GM21723 (cell line): ENCODE measurements around the gene EYS.

ENCODE experiments used
- ATAC-seq: cut with Tn5 transposase; IDR thresholded peaks from one replicate; pipeline ENCODE4 v1.9.1; 2021; ENCODE audit warnings: mild to moderate bottlenecking, moderate library complexity; ENCODE audit not compliant: unreplicated experiment

Gene EYS

DNA sequence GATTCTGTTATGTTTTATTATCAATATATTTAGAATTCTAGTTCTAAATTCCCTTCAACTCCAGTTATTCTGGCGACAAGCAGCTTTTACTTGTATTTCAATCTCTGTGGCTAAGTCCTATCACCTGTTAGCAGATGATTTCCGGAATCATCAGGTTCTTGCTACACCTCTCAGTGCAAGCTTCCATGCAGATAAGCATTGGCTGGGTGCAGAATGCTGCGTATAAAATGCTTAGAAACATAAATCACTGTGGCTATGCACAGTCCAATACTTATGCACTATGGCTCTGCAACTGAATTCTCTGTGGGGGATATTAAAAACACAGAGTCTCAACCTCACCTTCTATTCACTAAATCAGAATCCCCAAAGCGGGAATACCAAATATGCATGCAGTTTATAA, 720.0 kb downstream of the EYS start:
- no peak for ATAC-seq

DNA sequence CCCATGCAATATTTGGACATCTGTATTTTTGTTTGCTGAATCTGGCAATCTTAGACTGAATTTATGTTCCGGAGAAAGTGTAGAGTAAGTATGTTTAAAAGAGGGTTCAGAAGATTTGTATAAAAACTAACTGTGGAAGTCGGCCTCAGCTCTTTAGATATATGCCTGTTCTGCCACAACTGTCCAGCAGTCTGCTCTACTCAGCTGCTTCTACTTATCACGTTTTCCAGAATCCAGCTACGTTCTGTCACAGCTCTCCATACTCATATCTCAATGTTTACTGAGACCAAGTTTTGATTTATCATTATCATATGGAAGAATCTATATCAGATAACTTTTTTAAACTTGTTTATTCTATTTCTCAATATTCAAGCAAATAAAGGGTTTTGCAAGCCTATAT, 721.3 kb downstream of the EYS start:
- no peak for ATAC-seq

DNA sequence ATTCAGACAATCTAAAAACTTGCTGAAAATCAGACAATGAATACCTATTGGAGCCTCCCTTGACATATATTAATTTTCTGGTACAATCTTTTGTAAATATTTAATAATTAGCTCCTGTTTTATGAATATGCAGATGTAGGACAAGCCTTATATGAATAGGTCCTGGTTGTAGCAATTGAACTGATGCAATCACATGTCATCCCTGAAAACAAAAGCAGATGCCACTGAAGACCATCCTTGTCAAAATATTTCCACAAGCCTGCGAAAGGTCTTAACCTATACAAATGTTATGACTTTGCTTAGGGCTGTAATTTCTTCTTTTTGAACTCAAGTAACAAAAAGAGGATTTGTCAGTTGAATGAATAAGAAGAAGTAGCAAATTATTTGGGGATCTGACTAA, 722.1 kb downstream of the EYS start:
- ATAC-seq, result no peak

DNA sequence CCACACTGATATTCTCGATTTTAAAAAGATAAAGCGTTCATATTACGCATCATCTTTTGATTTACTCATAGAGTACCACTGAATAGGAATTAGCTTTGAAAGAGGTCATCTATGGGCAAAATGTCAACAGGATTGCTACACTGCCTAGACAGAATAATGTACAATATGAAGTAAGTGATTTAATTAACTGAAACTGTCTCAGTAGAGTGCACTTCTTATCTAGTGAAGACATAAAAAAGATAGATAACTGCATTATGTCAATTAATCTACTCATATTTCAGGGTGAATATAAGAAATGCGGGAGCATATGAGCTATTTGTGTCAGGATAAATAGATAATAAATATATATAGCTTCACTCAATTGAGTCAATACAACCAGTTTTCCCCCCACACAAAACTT, 723.9 kb downstream of the EYS start:
- no peak for ATAC-seq

DNA sequence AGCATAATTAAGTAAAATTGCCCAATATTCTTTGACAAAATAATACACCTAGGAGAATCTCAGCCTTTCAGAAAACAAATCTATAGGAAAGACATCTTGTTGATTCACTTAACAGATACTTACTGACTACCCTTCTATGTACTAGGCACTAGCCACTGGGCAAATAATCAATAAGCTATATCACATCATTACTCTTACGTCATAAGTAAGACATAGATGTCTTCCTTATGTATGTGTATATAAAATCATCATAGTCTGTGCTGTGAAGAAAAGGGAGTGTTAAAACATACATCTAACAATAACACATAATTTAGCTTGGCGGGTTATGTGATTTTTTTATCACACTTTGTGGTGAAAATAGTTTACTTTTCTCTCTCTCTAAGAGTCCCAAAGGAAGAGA, 733.9 kb downstream of the EYS start:
- no peak for ATAC-seq

DNA sequence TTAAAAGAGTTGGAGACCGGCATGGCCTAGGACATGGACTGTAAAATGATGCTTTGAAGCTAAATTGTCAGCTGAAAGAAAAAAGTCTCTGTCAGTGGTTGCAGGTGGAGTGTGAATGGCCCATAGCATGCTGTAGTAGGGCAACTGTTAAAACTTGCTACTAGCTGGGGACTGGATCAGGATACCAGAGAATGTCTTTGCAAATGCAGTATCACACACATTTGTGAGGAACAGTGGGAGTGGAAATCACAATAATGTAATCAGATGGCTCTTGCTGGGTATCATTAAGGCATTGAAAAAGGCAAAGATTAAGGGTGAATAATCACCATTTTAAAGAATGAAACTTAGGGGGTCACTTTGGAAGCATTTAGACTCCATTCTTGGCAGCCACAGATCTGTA, 737.9 kb downstream of the EYS start:
- ATAC-seq, result no peak

DNA sequence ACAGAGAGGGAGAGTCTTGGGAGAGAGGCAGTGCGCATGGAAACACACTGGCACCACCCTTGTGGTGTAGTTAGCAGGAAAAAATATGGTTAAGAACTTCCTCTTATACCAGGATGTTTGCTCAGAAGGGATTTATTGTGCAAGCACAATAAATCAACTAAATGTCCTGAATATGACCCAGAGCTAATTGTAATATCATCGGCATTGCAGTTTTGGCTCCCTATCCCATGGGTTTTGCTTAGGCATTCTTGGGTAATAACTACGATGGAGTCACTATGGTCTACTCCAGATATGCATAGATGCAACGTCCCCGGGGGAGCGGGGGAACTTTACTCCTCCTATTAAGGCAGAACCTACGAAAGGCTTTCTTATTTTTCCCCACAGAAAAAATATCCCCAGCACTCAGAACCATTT, 751.6 kb downstream of the EYS start:
- no peak for ATAC-seq

DNA sequence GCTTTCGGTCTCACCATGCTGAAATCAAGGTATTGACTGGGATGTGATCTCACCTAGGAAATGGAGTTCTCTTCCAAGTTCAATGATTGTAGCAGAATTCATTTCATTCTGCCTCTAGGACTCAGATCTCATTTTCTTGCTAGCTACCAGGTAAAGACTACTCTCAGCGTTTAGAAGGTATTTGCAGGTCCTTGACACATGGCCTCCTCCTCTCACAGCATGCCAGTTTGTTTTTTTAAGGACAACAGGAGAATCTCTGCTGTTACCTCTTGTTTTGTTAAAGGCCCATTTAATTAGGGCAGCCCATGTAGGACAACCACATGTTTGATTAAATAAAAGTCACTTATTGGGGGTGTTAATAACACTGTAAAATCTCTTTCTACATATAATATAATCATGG, 757.8 kb downstream of the EYS start:
- no peak for ATAC-seq

DNA sequence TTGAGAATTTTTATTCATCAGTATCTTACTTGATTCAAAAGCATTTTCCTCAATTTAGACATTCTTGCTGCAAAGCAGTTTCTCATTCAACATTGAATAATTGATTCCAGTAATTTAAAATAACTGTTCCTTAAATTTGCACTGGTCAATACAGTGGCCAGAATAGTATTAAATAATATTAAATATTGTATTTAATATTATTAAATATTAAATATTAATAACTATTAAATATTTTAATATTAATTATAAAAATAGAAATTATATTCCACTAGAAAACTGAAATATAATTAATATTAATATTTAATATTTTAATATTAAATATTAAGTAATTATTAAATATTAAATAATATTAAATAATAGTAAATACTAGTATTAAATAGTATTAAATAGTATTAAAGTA, 758.8 kb downstream of the EYS start:
- ATAC-seq, result no peak

DNA sequence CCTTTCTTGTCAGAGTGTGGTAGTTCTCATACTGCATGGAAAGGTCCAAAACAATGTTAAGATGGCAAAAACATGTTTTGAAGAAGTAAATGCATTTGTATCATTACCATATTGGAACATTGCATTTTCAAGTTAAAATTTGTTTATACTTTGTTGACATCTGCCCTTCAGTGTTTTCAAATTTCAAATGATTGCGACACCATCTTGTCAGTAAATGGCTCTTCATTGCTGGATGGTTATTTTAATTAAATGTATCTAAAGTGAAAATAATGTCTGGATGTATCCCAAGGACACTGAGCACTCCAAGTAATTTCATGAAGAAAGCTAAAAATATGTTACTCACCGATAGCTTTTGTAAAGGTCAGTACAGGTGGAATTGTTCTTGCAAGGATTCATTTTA, 761.6 kb downstream of the EYS start:
- ATAC-seq, result no peak

DNA sequence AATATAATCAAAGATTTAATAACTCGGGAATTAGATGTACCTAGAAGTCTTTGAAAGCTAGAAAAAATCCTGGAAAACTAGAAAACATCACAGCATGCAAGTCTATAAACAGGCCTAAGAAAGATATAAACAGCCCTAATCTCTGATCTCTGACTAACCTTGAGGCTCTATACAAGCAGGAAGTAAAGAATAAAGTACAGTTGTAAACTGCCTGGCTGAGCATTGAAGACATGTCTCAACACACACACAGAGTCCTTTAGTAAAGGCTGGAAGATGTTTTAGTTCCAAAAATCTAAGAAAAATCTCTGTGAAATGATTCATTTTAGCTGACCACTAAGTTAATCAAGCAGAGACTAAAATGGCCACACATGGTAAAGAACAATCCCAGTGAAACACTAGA, 774.5 kb downstream of the EYS start:
- ATAC-seq, result no peak

DNA sequence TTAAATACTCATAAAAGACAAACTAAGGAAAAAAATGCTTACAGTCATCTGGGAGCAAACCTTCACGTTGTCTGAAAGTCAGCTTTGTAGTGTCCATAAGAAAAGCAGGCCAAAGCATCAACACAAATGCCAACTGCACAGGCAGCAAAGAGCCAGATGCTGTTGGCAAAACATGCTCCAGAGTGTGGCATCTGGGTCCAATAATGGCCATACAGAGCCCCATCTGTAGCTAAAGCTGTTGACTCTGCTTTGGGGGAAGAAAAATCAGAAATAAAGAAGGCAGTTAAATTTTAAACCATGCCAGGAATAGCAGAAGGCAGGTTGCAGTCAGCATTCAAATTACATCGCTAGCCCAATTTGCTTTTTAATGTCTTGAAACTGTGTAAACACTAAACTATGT, 776.3 kb downstream of the EYS start:
- no peak for ATAC-seq

DNA sequence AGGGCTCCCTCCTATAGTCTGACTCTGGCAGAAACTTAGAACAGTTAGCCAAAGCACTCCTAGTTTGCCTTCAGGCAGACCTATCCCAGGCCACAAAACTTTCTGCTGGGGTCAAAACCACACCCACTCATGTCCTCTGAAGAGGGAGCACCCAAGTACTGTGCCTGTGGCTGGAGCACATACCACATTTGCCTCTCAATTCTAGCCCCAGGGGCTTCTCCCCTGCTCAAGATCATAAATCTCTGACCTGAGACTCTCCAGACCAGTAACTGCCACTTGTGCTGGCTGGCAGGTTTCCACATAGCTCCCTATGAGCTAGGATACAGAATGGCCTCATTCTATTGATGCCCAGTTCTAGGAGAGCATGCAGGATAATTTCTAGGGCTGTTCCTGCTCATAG, 781.0 kb downstream of the EYS start:
- no peak for ATAC-seq

DNA sequence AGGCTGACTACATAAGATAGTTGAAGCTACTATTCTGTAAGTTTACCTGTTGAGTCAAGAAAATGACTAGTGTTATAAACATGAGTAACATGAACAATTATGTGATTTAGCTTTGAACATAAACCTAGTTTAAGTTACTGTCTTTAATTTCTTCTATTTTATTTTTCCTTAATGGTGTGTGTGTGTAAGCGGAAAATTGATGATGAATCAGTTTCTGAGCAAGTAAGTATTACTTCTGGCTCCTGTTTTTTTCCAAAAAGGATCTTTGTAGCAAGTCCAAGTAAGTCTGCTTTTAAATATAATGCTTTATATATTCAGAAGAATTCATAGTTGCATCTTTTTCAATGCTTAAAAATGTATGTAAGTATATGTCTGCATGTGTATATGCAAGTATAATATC, 786.8 kb downstream of the EYS start:
- ATAC-seq, result no peak

DNA sequence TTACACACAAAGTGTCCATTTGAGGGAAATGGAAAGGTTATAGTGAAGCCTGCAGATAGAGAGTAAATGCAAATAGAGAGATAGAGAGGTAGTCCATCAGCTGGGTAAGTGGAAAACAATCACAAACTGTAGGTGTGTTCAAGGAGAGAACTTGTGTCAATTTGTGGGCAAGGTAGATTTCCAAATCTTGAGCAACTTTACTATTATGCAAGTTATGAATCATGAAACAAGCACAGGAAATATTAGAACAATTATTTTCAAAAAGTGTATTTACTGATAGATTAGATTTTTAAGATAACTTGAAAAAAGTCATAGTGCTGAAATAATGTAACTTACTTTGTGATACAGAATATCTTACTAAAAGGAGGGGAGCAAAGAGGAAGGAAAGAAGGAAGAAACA, 792.9 kb downstream of the EYS start:
- no peak for ATAC-seq

DNA sequence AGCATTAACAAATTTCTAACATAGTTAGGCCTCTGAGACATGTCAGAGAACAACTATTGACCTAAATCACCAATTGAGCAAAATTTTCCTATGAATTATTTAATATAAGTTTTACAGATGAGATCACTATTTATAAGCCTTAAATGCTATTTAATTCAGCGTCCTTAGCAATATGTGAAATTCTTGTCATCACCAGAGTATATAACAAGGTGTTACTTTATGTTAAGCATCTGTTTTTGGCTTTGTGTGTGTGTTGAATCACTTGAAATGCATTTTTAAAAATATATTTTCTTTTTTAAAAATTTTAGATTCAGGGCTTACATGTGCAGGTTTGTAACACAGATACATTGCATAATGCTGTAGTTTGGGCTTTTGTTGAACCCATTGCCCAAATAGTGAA, 794.1 kb downstream of the EYS start:
- ATAC-seq, result no peak

DNA sequence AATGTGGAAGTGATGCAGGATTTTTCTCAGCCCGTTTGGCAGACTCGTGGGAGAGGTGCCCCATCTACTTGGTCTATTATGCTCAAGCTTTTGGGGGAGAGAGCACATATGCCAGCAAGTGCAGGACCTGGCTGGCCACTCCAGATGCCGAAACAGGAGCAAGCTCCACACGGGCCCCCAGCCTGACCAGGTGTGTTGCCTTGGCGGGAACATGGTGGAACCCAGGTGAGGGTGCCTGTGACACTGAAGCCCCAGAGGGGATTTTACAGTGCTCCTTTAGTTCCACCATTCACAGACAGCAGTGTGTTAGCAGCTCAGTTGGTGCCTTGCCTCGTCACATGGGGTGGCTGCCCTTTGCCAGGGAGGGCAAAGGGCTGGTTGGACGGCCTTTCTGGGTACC, 798.9 kb downstream of the EYS start:
- ATAC-seq, result no peak

DNA sequence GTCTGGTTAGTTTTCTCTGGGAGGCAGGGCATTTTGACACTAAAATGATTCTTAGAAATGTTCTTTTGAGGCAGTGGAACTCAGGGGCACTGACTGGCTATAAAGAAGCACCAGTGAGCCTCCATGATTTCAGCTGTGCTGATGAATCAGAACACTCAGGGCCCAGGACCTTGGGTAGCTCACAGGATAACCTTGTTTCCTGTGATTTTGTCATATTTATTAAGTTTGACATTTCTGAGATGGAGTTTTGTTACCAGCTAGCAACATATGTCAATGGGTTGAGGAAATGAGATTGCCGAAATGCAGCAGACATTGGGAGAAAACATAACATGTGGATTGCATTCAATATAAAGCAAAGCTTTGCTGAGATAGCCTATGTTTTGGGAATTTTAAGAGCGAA, 802.4 kb downstream of the EYS start:
- ATAC-seq, result no peak

DNA sequence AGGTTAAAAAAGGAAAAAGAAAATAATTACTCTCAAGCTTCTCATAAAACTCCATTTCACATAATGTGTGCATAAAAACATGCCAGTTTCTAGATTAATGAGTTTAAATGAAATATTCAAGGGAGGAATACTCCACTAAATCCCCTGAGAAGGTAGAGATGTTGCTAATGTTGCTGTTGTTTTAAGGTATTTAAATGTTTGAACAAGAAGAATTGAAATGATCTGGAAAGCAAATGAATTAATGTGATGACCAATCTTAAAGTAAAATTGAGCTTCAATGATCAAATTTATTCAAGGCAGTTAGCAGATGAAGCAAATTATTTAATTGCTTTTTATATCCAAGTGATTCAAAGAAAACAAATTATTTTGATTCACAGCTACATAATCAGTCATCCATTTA, 804.4 kb downstream of the EYS start:
- ATAC-seq, result no peak

DNA sequence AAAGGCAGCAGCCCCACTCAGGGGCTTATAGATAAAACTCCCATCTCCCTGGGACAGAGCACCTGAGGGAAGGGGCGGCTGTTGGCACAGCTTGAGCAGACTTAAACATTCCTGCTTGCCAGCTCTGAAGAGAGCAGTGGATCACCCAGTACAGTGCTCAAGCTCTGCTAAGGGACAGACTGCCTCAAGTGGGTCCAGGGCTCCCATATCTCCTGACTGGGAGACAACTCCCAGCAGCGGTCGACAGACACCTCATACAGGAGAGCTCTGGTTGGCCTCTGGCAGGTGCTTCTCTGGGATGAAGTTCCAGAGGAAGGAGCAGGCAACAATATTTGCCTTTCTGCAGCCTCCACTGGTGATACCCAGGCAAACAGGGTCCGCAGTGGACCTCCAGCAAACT, 810.1 kb downstream of the EYS start:
- no peak for ATAC-seq

DNA sequence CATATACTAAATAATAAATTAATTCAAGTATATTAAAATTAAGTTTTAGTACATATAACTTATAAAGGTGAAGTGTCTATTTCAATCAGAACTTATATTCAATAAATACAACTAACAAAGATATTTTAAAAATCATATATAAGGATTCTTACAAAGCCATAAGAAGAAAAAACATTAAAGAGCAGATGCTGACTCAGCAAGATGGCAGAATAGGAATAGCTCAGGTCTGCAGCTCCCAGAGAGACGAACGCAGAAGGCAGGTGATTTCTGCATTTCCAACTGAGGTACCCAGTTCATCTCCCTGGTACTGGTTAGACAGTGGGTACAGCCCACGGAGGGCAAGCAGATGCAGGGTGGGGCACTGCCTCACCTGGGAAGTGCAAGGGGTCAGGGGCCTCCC, 811.1 kb downstream of the EYS start:
- ATAC-seq, result no peak

DNA sequence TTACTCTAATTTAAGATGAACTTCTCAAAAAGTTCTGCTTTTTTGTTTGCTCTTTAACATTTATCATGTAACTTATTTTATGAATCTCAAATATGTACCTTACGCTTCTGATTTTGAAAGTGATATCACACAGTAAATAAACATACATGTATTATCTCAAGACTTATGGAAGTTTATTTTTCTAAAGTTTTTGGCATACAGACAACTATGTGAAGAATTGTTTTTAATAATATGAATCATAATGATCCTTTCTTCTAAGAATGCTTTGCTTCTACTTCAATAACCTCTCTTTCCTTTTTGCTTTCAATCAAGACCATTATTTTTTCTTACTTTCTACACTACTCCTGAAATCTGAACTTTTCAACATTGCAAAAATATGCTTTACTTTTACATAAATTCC, 816.4 kb downstream of the EYS start:
- ATAC-seq, result no peak

DNA sequence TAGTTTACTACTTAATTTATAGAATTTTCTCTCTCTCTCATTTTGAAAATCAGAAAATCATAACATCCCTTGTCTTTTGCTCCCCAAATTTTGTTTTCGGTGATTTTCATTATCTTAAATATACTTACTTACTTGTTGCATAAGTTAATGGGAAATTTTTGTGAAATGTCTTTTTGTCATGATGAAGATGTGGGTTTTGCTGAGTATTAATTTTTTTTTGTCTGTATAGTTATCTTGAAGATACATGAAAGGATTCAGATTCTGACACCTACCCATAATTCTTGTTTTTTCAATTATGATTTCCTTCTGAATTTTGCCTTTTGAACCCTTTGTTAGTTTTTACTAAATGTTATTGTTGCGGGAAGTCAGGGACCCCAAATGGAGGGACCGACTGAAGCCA, 817.9 kb downstream of the EYS start:
- ATAC-seq, result no peak

DNA sequence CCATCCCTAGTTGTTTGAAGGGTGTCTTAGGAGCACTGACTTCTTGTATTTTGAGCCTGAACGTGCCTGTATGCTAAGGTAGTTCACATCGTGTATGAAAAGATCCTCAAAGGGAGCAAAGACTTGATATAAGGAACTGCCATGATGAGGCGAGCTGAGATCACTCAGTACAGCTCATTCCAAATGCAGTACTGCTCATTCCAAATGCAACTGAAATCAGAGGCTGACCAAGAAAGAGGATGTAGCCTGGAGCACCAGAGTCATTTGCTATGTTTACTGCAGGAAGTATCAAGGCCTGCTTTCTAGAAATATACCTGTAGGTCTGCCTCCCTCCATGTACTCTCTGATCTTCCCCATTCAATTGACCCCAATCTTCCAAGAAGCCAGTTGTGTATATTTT, 832.2 kb downstream of the EYS start:
- ATAC-seq, result no peak
